ENCODE results near the gene KRT35. TPM values are rescaled to one million over a fixed set of nuclear protein-coding genes. Genes with fewer than 3 reads are reported as not detected.

The KRT35 gene
- total RNA-seq, 4 donors from 2014 or later, result not detected

GRCh38 chr17:41464682-41465081 lies 16.3 kb downstream of the KRT35 start:
- 15 to 38% methylated on average over 6 of the region's 6 CpGs for WGBS, 2 donors

DNA sequence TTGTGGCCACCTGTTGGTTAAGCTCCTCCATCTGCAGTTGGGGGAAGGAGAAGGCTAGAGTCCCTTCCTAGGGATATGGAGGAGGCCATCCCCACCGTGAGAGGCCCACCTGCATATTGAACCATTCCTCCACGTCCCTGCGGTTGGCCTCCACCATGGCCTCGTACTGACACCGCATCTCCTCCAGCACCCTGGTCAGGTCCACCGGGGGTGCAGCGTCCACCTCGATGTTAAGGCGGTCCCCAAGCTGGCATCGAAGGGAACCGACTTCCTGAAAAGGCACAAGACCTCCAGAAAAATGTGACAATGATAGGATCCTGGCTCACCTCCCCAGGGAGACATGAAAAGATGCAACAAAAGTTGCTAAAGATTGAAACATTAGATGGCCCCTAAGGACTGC lies 16.8 kb downstream of the KRT35 start:
- peaks cover 0 to 5% of the 10 kb centered on the region in 2 donors for H3K4me1 ChIP-seq
- no peak for TF ChIP-seq CTCF (IDR thresholded peaks at IDR 0.05)
- TF ChIP-seq POLR2A (IDR thresholded peaks at IDR 0.05), result no peak
- 86 to 89% methylated on average over 11 of the region's 11 CpGs for WGBS, 2 donors
- H3K27me3 ChIP-seq, result no peaks in the 10 kb centered on the region
- no peak overlapping the region for H3K27ac ChIP-seq
- H3K36me3 ChIP-seq, result no peaks in the 10 kb centered on the region
- no peak for DNase-seq
- H3K9me3 ChIP-seq, result no peaks in the 10 kb centered on the region
- intact Hi-C loops (cut with DNase I), result no loop called here
- H3K4me3 ChIP-seq (replicated peaks in 1 of 3), result no peak overlapping the region

More at GRCh38 chr17:41464682-41465081, 16.3 kb downstream of the KRT35 start:
- Histone ChIP-seq H3K27ac (no peak overlapping the region), H3K36me3 (no peaks in the 10 kb centered on the region), H3K27me3 (no peaks in the 10 kb centered on the region), H3K4me3 (replicated peaks in 1 of 3) (no peak overlapping the region), H3K4me1 (peaks cover 0 to 5% of the 10 kb centered on the region in 2 donors), H3K9me3 (no peaks in the 10 kb centered on the region)
- peak; percentile 68 to 80 for DNase-seq
- intact Hi-C loops (cut with DNase I), result no loop called here
- TF ChIP-seq POLR2A (IDR thresholded peaks at IDR 0.05) (no peak), CTCF (IDR thresholded peaks at IDR 0.05) (no peak)

DNA sequence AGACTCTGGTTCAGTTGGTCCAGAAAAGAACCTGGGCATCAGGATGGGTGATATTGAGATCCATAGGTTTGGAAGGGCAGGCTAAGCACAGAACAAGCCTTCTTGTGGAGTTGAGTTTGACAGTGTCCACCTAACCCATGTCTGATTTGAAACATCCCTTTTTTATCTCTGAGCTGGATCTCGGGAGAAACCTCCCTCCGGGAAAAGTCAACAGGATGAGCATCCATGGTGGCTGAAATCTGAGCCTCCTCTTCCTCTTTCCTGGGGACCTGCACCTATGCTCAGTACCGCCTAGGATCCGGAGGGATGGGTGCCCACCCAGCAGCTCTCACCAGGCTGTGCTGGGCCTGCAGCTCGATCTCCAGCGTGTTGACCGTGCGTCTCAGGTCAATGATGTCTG lies 17.2 kb downstream of the KRT35 start:
- intact Hi-C loops (cut with DNase I), result no loop called here
- no peaks in the 10 kb centered on the region for H3K27me3 ChIP-seq
- no peak overlapping the region for H3K4me3 ChIP-seq (replicated peaks in 1 of 3)
- no peak overlapping the region for H3K27ac ChIP-seq
- no peak for DNase-seq
- H3K9me3 ChIP-seq, result no peaks in the 10 kb centered on the region
- no peaks in the 10 kb centered on the region for H3K36me3 ChIP-seq
- no peak for TF ChIP-seq CTCF (IDR thresholded peaks at IDR 0.05)
- TF ChIP-seq POLR2A (IDR thresholded peaks at IDR 0.05), result no peak
- WGBS, 2 donors, result 89 to 93% methylated on average over 2 to 8 of the region's 8 CpGs
- peaks cover 0 to 5% of the 10 kb centered on the region in 2 donors for H3K4me1 ChIP-seq

DNA sequence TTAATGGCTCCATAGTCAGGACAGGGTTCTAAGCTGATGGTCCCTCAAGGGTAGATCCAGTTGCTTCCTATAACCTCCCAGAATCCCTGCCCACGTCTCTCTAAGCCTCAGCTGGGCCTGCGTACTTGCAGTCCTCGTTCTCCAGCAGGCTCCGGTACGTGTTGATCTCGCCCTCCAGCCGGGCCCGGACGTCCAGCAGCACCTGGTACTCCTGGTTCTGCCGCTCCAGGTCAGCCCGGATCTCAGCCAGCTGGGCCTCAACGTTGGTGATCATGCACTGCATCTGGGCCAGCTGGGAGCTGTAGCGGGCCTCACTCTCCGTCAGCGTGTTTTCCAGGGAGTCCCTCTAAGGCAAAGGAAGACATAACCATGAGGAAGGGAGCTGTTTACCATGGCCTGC lies 18.2 kb downstream of the KRT35 start:
- no peak overlapping the region for H3K27ac ChIP-seq
- intact Hi-C loops (cut with DNase I), result no loop called here
- no peaks in the 10 kb centered on the region for H3K9me3 ChIP-seq
- H3K27me3 ChIP-seq, result no peaks in the 10 kb centered on the region
- no peak overlapping the region for H3K4me3 ChIP-seq (replicated peaks in 1 of 3)
- 85 to 86% methylated on average over 15 of the region's 15 CpGs for WGBS, 2 donors
- H3K36me3 ChIP-seq, result no peaks in the 10 kb centered on the region
- peaks cover 0 to 5% of the 10 kb centered on the region in 2 donors for H3K4me1 ChIP-seq
- TF ChIP-seq POLR2A (IDR thresholded peaks at IDR 0.05), result no peak
- TF ChIP-seq CTCF (IDR thresholded peaks at IDR 0.05), result no peak
- no peak for DNase-seq

- no peaks in the 10 kb centered on the region for H3K27me3 ChIP-seq
- intact Hi-C loops (cut with DNase I), result no loop called here
- TF ChIP-seq CTCF (IDR thresholded peaks at IDR 0.05) (no peak), POLR2A (IDR thresholded peaks at IDR 0.05) (no peak)
- no peaks in the 10 kb centered on the region for H3K4me1 ChIP-seq
- DNase-seq, result no peak
- no peak overlapping the region for H3K4me3 ChIP-seq (replicated peaks in 1 of 3)
- no peak overlapping the region for H3K27ac ChIP-seq
- no peaks in the 10 kb centered on the region for H3K36me3 ChIP-seq
- 70 to 82% methylated on average over 4 of the region's 4 CpGs for WGBS, 2 donors
- H3K9me3 ChIP-seq, result no peaks in the 10 kb centered on the region
These were observed 23.3 kb downstream of the KRT35 start for GRCh38 chr17:41457676-41458075.
